Activated CD8-positive, alpha-beta memory T cell treated with anti-CD3 and anti-CD28 coated beads for 36 hours (primary cell): ENCODE results near the gene PRELID3B. TPM values are rescaled to one million over a fixed set of nuclear protein-coding genes. Genes with fewer than 3 reads are reported as not detected.

Experiments
- CTCF ChIA-PET: fragments of 350-600 bp; sonication (Branson Sonifier 250); formaldehyde crosslinking; loops from one replicate; lab custom pipeline; 2021; ENCODE audit warnings: antibody characterized with exemption; lab: Charles Lee
- POLR2A ChIA-PET: fragments of 350-600 bp; sonication (Branson Sonifier 250); formaldehyde crosslinking; loops from one replicate; lab custom pipeline; 2021; ENCODE audit warnings: antibody characterized with exemption; lab: Charles Lee
- total RNA-seq, 2 experiments: library from RNA; stranded (reverse); gene quantifications; one replicate each; pipeline ENCODE4 v1.2.3, GENCODE V29; 2021

PRELID3B gene
- total RNA-seq, 2 experiments from 2014 or later = 148 to 154 TPM

GRCh38 chr20:58991715-58992114 is 50.9 kb downstream of the PRELID3B start:
- ChIA-PET POLR2A (interaction anchor here (0.8 kb wide), 1 partner anchor 9 kb away, joined by 3 read pairs; no protein-coding TSS in a partner anchor), CTCF (interaction anchor here (0.6 kb wide), 1 partner anchor 123 kb away, joined by 4 read pairs; no protein-coding TSS in a partner anchor)

DNA sequence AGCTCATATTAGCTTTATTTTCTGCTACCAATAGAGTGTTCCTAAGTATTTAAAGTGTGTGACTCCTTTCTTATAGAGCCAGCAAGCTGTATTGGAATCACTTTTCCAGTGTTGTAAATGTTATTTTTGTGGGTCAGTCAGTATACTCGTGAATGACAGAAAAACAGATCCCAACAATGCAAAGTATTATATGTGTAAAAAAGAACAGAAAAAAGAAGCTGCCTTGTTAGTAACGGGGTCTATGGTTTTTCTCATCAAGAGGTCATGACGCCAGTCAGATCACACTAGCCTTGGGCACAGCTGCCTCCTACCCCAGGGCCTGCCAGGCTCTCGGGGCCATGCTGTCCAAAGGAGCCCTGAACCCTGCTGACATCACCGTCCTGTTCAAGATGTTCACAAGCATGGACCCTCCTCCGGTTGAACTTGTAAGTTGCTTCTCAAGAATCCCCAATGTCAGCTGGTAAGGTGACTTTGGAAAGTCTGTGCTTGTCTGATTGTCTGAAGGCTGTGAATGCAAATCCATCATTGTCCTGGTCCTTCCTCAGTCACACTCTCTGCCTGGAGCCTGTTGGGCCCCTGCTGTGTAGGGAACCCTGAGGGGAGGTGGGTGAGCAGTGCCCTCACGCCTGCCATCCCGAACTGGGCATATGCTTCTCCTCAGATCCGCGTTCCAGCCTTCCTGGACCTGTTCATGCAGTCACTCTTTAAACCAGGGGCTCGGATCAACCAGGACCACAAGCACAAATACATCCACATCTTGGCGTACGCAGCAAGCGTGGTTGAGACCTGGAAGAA is 51.7 kb downstream of the PRELID3B start:
- POLR2A ChIA-PET = interaction anchor here (0.8 kb wide), 1 partner anchor 10 kb away, joined by 3 read pairs; no protein-coding TSS in a partner anchor
- CTCF ChIA-PET = interaction anchor here (1.0 kb wide), 1 partner anchor 14 kb away, joined by 3 read pairs; no protein-coding TSS in a partner anchor

DNA sequence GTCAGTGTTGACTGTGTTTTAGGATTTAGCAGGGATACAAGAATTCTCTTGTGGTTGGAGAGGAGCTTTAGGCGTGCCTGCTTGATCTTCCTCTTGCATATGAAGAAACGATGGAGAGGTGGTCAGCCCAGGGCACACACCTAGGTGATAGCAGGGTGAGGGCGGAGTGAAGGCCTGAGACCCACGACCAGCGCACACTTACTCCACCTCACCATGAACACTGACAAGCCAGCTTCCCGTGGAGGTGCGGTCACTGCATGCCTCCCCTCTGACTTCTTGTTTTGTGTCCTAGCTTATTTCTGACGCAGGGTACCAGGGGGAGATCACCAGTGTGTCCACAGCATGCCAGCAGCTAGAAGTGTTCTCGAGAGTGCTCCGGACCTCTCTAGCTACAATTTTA is 53.4 kb downstream of the PRELID3B start:
- CTCF ChIA-PET = no interaction called here

DNA sequence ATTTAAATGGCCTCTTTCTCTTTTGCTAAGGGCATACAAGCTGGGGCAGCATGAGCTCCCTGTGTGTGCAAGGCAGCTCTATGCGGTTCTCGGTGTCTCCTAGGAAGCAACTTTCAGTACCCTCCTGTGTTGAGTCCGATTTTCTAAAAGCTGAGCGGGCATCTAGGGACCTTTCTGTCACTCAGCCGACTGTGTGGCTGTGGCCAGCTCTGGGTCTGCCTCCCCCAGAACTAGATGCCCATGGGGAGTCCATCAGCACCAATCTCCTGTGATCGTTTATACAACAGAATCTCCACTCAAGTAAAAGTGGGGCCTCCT is 54.1 kb downstream of the PRELID3B start:
- ChIA-PET POLR2A (no interaction called here), CTCF (no interaction called here)

More for the DNA sequence above, 53.4 kb downstream of the PRELID3B start:
- POLR2A ChIA-PET = no interaction called here

DNA sequence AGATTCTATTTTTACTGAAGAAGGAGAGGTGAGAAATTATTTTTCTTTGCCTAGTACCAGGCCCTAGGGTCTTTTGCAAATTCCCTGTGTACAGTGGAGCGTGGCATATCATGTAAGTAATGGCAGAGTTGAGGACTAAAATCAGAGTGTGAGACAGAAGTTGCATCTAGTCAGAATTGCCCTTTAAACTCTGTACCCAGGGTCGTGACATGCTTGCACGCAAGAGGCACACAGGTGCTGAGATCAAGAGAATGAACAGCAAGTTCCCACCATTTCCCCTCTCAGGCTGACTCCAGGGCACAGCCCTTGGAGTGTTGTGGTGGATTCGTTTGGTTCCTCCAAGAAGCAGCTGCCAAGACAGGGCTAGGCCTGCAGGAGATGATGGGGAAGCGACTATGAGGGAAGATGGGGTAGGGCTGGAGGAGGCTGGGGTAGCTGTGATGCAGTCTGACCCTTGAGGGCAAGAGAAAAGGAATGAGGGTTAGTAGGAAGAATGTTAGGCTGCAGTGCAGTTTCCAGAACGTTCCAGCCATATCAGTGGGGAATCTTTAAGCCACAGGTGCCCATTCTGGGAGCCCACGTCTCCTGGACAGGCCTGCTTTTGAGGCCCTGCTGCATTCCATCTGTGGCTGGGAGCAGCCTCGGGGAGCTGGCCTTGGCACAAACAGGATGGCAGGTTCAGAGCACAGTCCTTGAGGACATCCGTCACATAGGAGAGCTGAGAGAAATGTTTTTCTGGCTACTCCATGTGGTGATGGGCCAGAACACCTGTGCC is 54.6 kb downstream of the PRELID3B start:
- POLR2A ChIA-PET = no interaction called here
- CTCF ChIA-PET = no interaction called here

DNA sequence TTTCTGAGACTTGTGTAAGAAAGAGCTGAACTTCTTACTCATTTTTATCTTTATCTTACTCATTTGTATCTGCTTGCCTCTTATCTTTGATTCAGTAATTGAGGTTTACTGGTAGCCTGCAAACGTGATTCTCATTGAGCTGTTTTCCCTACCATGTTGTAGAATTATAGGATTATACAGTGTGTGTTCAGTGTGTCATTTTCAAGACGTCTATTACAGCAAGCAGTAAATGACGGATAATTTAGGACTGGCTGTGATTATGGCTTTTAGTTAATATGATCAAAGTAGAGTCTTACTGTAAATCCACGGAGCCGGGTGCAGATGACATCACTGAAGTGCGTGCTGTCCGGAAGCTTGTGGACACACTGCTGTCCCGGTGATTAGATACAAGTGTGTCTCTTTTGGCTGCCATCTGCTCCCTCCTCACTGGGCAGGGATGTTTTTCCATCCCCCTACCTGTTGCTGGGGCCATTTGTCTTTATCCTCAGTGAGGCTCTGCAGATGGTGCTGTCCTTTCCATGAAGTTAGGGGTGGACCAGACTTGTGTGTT is 55.5 kb downstream of the PRELID3B start:
- ChIA-PET CTCF (no interaction called here), POLR2A (no interaction called here)

DNA sequence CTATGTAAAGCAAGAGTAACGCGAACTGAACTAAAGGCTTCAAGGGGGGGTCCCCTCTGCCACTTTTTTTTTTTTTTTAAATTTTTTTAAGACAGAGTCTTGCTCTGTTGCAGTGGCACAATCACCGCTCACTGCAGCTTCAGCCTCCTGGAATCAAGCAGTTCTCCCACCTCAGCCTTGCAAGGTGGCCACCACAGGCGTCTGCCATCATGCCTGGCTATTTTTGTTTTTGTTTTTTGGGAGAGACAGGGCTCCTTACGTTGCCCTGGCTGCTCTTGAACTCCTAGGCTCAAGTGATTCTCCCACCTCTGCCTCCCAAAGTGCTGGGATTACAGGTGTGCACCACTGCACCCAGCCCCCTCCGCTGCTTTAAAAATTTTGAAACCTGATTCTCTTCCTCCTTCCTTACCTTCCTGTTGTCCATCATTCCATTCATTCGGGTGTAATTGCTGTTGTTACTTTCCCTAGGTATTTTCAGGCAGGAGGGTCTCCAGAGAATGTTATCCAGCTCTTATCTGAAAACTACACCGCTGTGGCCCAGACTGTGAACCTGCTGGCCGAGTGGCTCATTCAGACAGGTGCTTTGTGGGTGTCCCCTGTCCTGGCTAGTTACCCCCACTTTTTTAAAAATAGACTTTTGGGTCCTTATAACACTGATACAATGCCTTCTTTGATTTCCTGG is 56.2 kb downstream of the PRELID3B start:
- ChIA-PET CTCF (no interaction called here), POLR2A (no interaction called here)

DNA sequence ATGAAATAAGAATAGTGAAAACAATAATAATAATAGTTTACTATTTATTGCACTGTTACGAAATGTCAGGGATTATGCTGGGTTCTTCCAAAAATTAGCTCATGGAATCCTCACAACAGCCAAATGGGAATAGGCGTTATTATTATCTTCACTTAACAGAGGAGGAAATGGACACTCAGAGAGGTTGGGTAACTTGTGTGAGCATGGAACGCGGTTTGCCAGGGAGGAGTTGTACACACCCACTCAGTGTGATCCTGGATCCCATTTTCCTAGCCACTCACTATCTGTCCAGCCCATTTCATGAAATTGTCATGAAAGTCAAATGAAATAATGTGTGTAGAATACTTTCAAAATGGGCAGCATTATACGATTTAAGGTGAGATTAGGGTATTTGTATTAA is 56.9 kb downstream of the PRELID3B start:
- ChIA-PET CTCF (no interaction called here), POLR2A (no interaction called here)

DNA sequence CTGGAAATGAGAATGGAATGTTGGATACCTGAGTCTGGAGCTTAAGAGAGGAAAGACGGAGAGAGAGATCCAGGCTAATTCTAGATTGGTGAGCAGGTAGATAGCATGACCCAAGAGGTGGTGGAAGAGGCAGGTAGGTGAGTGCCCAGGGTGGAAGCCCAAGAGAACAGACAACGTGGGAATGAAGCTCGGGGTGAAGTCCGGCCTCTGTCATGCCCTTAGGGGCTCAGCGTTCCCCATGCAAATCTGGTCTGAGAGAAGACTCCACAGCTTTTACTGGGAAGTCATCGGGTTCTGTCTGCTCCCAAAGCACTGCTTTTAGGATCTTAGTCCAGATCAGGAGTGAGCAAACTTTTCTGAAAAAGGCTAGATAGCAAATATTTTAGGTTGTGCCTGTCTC is 57.9 kb downstream of the PRELID3B start:
- POLR2A ChIA-PET = no interaction called here
- CTCF ChIA-PET = no interaction called here

Other genes starting within 250 kb of the PRELID3B start
- 1 to 10 TPM; 1.3 TPM for gene GNAS-AS1, start 191.9 kb downstream of the PRELID3B start, total RNA-seq
- gene GNAS, start 190.1 kb downstream of the PRELID3B start, total RNA-seq = 100 to 1,000 TPM; 723 to 764 TPM
- gene NELFCD, start 61.5 kb downstream of the PRELID3B start, total RNA-seq = 100 to 1,000 TPM in 1 of 2 experiments, 10 to 100 TPM in 1; 94.5 to 103 TPM
- gene CTSZ, start 35.5 kb downstream of the PRELID3B start, total RNA-seq = 10 to 100 TPM; 31.0 to 31.2 TPM
- not detected for gene TUBB1, start 23.4 kb downstream of the PRELID3B start, total RNA-seq
- gene ATP5F1E, start 10.5 kb downstream of the PRELID3B start, total RNA-seq = 10 to 100 TPM; 86.9 to 97.9 TPM
- gene ZNF831, start 121.0 kb upstream of the PRELID3B start, total RNA-seq = 1 to 10 TPM; 5.4 to 5.8 TPM